ENCODE measurements around the gene RNF157. TPM values are rescaled to one million over a fixed set of nuclear protein-coding genes. Genes with fewer than 3 reads are reported as not detected.

Gene RNF157
- total and polyA plus RNA-seq, 2 of the 13 experiments (the other 11 are each of a cell fraction or from before 2014, with no cell fraction given), result 0.44 to 1.5 TPM

DNA sequence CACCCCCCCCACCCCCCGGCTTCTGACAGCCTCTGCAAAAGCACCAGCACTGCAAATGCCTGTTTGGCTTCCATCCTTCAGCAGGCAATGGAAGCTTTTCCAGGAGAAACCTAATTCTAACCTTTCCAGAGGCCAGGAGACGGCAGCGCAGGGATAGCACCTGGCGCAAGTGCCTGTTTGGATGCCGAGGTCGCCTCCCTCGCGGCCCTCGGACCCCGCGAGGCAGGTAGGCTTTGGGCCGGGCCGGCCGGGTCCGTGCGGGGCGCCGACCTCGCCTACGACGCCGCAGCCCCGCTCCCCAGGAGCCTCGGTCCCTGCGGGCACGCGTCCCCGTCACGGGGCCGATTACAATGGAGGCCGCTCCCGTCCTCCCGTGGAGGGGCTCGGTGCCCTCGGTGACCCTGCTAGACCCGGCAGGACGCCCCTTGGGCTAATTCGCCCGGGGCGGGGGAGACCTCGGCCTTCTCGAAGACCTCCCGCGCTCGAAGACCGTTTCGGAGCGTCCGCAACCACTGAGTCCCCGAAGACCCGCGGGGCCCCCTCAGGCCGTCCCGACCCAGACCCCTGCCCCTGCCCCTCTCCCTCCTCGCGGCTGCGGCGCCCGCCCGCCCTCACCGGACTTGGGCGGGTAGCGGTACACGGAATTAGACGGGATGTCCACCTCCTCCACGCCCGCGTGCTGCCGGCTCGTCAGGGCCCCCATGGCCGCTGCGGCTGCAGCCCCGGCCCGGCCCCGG is 587 bp downstream of the RNF157 start (continued):
- TF ChIP-seq NFATC3 (CRISPR knock-in tag; IDR thresholded peaks at IDR 0.05), result no peak
- TF ChIP-seq ZNF337 (CRISPR knock-in tag; IDR thresholded peaks at IDR 0.05; ENCODE audit: borderline replicate concordance, low read depth), result no peak
- TF ChIP-seq NFKB2 (CRISPR knock-in tag; IDR thresholded peaks at IDR 0.05; ENCODE audit: borderline replicate concordance), result peak; percentile 32; the same call in 1 of the 2 replicates
- TF ChIP-seq, protein P1, sequence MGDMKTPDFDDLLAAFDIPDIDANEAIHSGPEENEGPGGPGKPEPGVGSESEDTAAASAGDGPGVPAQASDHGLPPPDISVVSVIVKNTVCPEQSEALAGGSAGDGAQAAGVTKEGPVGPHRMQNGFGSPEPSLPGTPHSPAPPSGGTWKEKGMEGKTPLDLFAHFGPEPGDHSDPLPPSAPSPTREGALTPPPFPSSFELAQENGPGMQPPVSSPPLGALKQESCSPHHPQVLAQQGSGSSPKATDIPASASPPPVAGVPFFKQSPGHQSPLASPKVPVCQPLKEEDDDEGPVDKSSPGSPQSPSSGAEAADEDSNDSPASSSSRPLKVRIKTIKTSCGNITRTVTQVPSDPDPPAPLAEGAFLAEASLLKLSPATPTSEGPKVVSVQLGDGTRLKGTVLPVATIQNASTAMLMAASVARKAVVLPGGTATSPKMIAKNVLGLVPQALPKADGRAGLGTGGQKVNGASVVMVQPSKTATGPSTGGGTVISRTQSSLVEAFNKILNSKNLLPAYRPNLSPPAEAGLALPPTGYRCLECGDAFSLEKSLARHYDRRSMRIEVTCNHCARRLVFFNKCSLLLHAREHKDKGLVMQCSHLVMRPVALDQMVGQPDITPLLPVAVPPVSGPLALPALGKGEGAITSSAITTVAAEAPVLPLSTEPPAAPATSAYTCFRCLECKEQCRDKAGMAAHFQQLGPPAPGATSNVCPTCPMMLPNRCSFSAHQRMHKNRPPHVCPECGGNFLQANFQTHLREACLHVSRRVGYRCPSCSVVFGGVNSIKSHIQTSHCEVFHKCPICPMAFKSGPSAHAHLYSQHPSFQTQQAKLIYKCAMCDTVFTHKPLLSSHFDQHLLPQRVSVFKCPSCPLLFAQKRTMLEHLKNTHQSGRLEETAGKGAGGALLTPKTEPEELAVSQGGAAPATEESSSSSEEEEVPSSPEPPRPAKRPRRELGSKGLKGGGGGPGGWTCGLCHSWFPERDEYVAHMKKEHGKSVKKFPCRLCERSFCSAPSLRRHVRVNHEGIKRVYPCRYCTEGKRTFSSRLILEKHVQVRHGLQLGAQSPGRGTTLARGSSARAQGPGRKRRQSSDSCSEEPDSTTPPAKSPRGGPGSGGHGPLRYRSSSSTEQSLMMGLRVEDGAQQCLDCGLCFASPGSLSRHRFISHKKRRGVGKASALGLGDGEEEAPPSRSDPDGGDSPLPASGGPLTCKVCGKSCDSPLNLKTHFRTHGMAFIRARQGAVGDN (CRISPR knock-in tag; IDR thresholded peaks at IDR 0.05), result peak; percentile 83
- TF ChIP-seq MTA1 (CRISPR knock-in tag; IDR thresholded peaks at IDR 0.05; ENCODE audit: borderline replicate concordance), result 0 out of 2 replicates have a peak, but pooled peaks have one; percentile 46
- TF ChIP-seq SMARCC2 (IDR thresholded peaks at IDR 0.05), result no peak
- TF ChIP-seq ARNTL (CRISPR knock-in tag; IDR thresholded peaks at IDR 0.05), result no peak
- peak; percentile 55 for TF ChIP-seq AGO1 (IDR thresholded peaks at IDR 0.05; ENCODE audit: low read depth, low read length, poor library complexity, severe bottlenecking)
- TF ChIP-seq KDM4B (CRISPR knock-in tag; IDR thresholded peaks at IDR 0.05), result no peak
- peak; percentile 45; the same call in 1 of the 2 replicates for TF ChIP-seq GABPB1 (CRISPR knock-in tag; IDR thresholded peaks at IDR 0.05)
- TF ChIP-seq, protein P2, sequence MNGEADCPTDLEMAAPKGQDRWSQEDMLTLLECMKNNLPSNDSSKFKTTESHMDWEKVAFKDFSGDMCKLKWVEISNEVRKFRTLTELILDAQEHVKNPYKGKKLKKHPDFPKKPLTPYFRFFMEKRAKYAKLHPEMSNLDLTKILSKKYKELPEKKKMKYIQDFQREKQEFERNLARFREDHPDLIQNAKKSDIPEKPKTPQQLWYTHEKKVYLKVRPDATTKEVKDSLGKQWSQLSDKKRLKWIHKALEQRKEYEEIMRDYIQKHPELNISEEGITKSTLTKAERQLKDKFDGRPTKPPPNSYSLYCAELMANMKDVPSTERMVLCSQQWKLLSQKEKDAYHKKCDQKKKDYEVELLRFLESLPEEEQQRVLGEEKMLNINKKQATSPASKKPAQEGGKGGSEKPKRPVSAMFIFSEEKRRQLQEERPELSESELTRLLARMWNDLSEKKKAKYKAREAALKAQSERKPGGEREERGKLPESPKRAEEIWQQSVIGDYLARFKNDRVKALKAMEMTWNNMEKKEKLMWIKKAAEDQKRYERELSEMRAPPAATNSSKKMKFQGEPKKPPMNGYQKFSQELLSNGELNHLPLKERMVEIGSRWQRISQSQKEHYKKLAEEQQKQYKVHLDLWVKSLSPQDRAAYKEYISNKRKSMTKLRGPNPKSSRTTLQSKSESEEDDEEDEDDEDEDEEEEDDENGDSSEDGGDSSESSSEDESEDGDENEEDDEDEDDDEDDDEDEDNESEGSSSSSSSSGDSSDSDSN (CRISPR knock-in tag; IDR thresholded peaks at IDR 0.05), result peak; percentile 49; the same call in 1 of the 2 replicates
- TF ChIP-seq ZNF205 (CRISPR knock-in tag; IDR thresholded peaks at IDR 0.05), result no peak
- TF ChIP-seq ZNF768 (CRISPR knock-in tag; IDR thresholded peaks at IDR 0.05), result no peak
- TF ChIP-seq EP300 (IDR thresholded peaks at IDR 0.05; ENCODE audit: low read depth in 2 of 2, low read length in 2 of 2), result no peak
- TF ChIP-seq EP300 (CRISPR knock-in tag; IDR thresholded peaks at IDR 0.05; ENCODE audit: borderline replicate concordance), result no peak
- TF ChIP-seq ZNF446 (CRISPR knock-in tag; IDR thresholded peaks at IDR 0.05), result 0 out of 2 replicates have a peak, but pooled peaks have one; percentile 26
- TF ChIP-seq, protein P3, sequence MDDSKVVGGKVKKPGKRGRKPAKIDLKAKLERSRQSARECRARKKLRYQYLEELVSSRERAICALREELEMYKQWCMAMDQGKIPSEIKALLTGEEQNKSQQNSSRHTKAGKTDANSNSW (CRISPR knock-in tag; IDR thresholded peaks at IDR 0.05; ENCODE audit: borderline replicate concordance), result no peak
- TF ChIP-seq HIVEP1 (CRISPR knock-in tag; IDR thresholded peaks at IDR 0.05), result peak; percentile 59; the same call in 1 of the 2 replicates
- no peak for TF ChIP-seq CCDC6 (CRISPR knock-in tag; IDR thresholded peaks at IDR 0.05)
- TF ChIP-seq SOX5 (CRISPR knock-in tag; IDR thresholded peaks at IDR 0.05; ENCODE audit: borderline replicate concordance), result no peak
- TF ChIP-seq, protein P4, sequence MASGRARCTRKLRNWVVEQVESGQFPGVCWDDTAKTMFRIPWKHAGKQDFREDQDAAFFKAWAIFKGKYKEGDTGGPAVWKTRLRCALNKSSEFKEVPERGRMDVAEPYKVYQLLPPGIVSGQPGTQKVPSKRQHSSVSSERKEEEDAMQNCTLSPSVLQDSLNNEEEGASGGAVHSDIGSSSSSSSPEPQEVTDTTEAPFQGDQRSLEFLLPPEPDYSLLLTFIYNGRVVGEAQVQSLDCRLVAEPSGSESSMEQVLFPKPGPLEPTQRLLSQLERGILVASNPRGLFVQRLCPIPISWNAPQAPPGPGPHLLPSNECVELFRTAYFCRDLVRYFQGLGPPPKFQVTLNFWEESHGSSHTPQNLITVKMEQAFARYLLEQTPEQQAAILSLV (CRISPR knock-in tag; IDR thresholded peaks at IDR 0.05; ENCODE audit: borderline replicate concordance), result peak; percentile 46; the same call in 1 of the 2 replicates
